Adipose tissue (tissue), 3 donors: ENCODE results near the gene SS18L1. TPM values are rescaled to one million over a fixed set of nuclear protein-coding genes. Genes with fewer than 3 reads are reported as not detected.

Source experiments
- H3K27ac ChIP-seq: one replicate; pipeline ENCODE4 v1.5.1; 2013; ENCODE audit warnings: low read depth, low read length
- whole genome bisulfite sequencing, 3 donors: extraction: QIAGEN DNeasy Blood & Tissue Kit; methylation state at CpG; one replicate each; pipeline ENCODE4 v1.1.7; 2013; 5-methylcytosine and 5-hydroxymethylcytosine counted together
- polyA plus RNA-seq, 3 donors: library from polyadenylated mRNA; stranded (reverse); fragments of 200-250 nt; gene quantifications; one replicate each; pipeline ENCODE4 v1.2.3, GENCODE V29; 2013
- donor health status: healthy with polysubstance abuse.
- donor health status: Bipolar disorder and iron deficiency.
- donor health status: healthy.

SS18L1 gene
- polyA plus RNA-seq, 3 donors, result 4.8 to 7.2 (median 4.9) TPM

GRCh38 chr20:62133051-62133845 lies 10.3 kb upstream of the SS18L1 start:
- WGBS, 3 donors, result 54 to 86% (median 55%) methylated on average over 29 of the region's 29 CpGs
- H3K27ac ChIP-seq, result no peak overlapping the region

DNA sequence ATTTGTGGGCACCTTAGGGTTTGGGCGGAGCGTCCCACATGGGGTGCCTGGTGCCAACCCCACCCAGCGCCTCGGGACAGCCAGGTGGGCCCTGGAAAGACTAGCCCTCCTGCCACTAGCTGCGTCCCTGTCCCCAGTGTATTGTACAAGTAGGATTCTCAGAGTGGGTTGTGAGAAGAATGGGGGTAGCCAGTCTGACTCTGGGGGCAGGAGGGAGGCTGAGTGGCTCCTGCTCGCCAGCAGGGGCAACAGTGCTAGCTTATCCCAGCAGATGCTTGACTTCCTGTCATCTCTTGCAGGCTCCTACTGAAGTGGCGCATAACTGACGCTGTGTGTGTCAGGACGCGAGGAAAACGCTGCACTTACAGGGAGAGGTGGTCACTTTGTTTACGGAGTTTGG lies 9.7 kb upstream of the SS18L1 start:
- no peak overlapping the region for H3K27ac ChIP-seq
- 81 to 91% (median 90%) methylated on average over 12 of the region's 12 CpGs for WGBS, 3 donors

GRCh38 chr20:62134735-62135231 lies 8.8 kb upstream of the SS18L1 start:
- H3K27ac ChIP-seq, result no peak overlapping the region
- WGBS, 3 donors, result 39 to 47% (median 46%) methylated on average over 11 of the region's 11 CpGs

DNA sequence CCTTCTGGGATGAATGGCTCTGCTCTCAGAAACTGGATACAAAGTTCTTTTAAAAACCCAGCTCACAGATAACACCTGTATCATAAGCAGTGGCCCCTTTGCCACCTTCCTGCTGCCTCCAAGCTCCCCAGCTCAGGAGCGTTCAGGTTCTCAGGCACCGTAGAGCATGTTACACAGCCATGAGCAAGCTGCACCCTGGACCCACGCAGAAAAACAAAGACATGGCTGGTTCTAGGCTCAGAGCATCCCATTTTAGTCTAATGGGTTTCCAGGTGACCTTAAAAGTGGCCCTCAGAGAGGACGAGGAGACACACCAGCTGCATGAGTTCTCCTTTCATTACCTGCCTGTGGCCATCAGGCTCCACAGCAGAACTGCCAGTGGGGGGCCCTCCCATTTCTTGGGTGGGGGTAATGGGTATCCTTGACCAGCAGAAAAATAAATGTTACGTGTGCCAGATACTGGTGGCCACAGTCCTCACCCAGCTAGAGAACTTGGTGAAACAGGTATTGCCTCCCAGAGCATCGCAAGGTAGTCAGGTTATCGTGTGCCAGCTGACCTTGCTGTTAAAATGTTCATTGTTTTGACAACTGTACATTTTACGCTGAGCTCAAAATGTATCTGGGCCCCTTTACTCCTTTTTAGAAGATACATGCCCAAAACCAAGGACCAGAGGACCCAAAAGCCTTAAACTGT lies 7.8 kb upstream of the SS18L1 start:
- no peak overlapping the region for H3K27ac ChIP-seq
- WGBS, 3 donors, result 89 to 95% (median 90%) methylated on average over 8 of the region's 8 CpGs

DNA sequence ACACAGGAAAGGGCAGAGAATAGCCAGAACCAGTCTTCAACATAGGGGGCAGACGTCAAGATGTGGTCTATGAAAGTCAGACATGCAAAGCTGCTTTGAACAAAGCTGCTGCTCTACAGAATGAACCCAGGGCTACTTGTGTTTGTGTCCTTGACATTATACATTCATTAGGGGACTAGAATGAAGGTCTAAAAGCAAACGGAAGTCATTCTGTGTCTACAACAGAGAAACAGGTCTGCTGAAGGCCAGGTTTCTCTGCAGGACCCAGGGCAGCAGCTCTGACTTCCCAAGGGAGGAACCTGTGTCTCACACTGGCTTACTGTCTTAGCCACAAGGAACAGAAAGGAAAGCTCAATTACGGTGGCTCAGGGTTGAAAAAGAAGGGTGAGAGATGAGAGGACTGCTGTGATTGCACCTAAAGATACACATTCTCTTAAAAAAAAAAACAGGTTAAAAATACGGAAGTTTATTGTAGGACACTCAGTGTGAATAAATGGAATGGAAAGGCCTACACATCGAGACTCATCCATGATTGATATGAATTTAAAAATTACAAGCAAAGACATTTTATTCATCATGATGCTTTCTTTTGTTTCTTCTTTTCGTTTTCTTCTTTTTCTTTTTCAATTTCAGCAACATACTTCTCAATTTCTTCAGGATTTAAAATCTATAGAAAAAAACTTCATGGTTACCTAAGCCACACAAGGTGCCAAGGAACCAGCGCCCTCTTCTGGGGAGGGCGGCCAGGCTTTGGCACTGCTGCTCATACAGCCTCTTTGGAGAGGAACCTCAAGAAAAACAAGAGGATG lies 7.1 kb upstream of the SS18L1 start:
- 54 to 58% (median 56%) methylated on average over 8 of the region's 8 CpGs for WGBS, 3 donors
- H3K27ac ChIP-seq, result no peak overlapping the region

DNA sequence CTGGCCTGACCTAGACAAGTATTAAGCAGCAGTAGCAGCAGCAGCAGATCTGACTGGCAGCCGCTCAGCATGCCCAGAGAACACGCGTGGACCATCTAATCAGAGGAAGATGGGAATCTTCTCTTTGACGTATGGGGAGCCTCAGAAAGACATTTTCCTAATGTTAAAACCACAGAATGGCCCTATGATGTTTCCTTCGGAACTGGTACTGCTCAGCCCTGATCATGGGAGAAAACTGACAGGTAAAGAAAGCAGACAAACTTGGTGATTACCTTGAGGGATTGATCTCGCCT lies 6.5 kb upstream of the SS18L1 start:
- H3K27ac ChIP-seq, result no peak overlapping the region
- WGBS, 3 donors, result 72 to 74% (median 73%) methylated on average over 6 of the region's 6 CpGs

- WGBS, 3 donors, result 75 to 86% (median 83%) methylated on average over 8 of the region's 8 CpGs
- H3K27ac ChIP-seq, result no peak overlapping the region
Observed at GRCh38 chr20:62137478-62138203, 5.9 kb upstream of the SS18L1 start.

- H3K27ac ChIP-seq, result no peak overlapping the region
- 85 to 93% (median 86%) methylated on average over 11 of the region's 11 CpGs for WGBS, 3 donors
Observed at GRCh38 chr20:62138204-62138543, 5.4 kb upstream of the SS18L1 start.

DNA sequence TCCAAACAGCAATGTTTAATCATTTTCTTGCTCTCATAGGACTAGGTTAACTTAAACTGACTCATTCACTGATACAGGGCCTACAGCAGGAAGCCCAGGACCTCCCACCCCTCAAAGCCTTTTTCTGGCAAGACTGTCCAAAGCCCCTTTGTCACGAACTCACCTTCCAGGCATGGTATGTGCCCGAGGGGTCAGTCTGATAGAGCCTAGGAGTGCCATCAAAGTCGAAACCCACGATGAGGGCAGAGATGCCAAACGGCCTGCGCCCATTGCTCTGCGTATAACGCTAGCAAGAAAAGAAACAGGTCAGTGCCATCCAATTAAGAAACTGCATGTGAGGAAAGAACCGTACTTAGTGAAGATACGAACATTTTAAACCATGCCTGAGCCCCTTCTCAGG lies 4.7 kb upstream of the SS18L1 start:
- 88 to 96% (median 91%) methylated on average over 10 of the region's 10 CpGs for WGBS, 3 donors
- no peak overlapping the region for H3K27ac ChIP-seq

DNA sequence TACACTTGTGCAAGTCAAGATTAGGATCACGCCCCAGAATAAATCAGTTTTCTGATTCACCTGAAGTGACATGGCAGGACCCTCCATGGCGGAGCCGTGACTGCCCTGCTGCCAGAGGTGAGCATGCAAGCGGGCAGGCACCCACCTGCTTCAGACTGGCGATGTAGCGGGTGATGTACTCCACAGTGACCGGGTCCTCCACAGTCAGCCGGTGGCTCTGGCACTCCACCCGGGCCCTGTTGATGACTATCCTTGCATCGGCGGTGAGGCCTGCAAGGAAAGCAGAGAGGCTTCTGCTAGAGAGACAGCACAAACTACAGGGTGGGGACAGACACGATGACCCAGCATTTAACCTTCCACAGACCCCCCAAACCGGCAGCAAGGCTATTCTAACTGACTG lies 3.9 kb upstream of the SS18L1 start:
- H3K27ac ChIP-seq, result no peak overlapping the region
- WGBS, 3 donors, result 85 to 91% (median 90%) methylated on average over 13 of the region's 13 CpGs

DNA sequence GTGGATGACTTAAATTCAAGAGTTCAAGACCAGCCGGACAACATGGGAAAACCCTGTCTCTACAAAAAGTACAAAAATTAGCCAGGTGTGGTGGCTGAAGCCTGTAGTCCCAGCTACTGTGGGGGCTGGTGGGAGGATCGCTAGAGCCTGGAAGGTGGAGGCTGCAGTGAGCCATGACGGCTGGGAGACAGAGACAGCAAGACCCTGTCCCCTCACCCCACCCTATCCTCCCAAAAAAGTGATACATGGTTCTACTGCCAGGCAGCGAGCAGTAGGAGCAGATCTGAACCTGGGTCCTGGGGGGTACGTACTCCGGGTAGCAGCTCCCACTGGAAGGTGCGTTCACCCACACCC lies 2.5 kb upstream of the SS18L1 start:
- 83 to 88% (median 86%) methylated on average over 7 of the region's 7 CpGs for WGBS, 3 donors

GRCh38 chr20:62141397-62142251 lies 1.9 kb upstream of the SS18L1 start:
- WGBS, 3 donors, result 14 to 21% (median 19%) methylated on average over 14 of the region's 14 CpGs
- H3K27ac ChIP-seq, result no peak overlapping the region

More for the DNA sequence above, 2.5 kb upstream of the SS18L1 start:
- H3K27ac ChIP-seq, result no peak overlapping the region

DNA sequence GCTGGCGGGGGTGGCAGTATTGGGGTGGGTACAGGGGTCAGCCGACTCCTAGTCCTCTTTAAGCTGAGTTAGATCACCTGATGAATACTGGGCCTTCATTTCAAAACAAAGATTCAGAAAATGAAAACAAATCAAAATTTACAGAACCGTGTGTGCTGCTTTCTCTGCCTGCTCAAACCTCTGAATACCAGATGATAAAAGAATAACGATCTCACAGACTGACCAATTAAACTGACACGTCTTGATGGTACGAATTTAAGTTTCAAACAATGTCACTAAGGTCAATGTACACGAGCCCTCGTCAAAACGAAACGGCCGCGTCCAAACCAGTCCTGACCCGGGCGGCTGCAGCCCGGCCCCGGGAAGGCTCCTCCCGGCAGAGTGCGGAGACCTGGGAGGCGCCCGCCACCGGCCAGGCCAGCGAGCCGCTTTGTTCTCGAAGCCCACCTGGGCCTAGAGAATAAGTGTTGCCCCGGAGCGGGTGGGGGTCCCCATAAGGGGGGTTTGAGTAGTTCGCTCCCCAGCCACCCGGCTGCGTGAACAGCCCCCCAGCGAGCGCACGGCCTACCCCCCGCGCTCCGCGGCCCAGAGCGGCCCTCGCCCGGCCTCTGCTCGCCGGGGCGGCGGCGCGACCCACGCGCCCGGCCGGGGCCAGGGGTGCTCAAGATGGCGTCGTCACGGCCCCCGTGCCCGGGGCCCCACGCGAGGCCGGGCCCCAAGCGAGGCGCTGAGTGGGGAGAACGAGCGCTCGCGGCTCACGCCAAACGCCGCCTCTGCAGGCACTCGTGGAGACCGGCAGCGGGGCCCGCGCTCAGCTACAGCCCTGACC lies 1.1 kb upstream of the SS18L1 start:
- 1% methylated on average over 49 to 71 of the region's 71 CpGs for WGBS, 3 donors
- H3K27ac ChIP-seq, result peak overlapping the region; percentile 85

- no peak overlapping the region for H3K27ac ChIP-seq
- 1% methylated on average over 68 to 104 of the region's 104 CpGs for WGBS, 3 donors
Observed at GRCh38 chr20:62143957-62144825, 622 bp downstream of the SS18L1 start.

DNA sequence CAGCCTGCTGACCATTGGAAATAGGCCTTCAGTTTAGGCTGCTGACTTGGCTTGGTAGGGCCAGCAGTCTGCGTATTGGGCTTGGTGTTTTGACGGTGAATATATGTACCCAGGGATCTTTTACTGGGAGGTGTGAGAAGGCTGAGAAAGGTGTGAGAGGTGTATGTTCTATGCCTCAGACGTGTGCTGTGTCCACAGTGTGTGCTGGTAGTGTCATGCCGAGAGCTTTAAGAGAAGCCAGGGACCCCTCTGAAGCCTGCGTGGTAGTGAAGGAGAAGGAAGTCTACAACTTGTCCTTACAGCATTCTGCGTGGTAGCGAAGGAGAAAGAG lies 2.1 kb downstream of the SS18L1 start:
- WGBS, 3 donors, result 94 to 96% (median 95%) methylated on average over 7 of the region's 7 CpGs

DNA sequence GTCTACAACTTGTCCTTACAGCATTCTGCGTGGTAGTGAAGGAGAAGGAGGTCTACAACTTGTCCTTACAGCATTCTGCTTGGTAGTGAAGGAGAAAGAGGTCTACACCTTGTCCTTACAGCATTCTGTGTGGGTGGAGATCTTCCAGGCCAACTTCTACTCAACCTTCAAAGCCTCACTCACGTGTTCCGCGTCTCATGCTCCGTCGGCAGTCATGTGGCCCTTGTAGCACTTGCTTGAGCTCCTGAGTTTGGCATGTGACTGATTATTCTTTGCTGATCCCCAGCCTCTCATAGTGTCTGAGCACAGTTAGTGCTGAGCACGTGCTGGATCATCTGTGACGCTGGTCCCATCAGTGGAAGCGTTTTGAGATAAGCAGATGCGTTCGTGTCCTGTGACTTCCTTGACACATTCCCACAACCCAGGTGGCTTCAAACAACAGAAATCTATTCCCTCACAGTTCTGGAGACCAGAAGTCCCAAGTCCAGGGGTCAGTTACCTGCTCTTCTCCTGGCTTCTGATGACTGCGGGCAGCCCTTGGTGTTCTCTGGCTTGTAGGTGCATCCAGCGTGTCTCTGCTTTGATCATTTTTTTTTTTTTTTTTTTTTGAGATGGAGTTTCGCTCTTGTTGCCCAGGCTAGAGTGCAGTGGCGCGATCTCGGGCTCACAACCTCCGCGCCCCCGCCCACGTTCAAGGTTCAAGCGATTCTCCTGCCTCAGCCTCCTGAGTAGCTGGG lies 2.6 kb downstream of the SS18L1 start:
- WGBS, 3 donors, result 93 to 96% (median 96%) methylated on average over 22 of the region's 22 CpGs
- no peak overlapping the region for H3K27ac ChIP-seq

More for the DNA sequence above, 2.1 kb downstream of the SS18L1 start:
- no peak overlapping the region for H3K27ac ChIP-seq
